GM21423 (cell line): Measurements from ENCODE around the gene PLEKHG7.
"Not testable (repeated sequence)": the region's sequence is repeated elsewhere in the genome, so short reads cannot be mapped to it uniquely, and the experiment has no call there.

ENCODE experiments used
- ATAC-seq: cut with Tn5 transposase; IDR thresholded peaks from one replicate; pipeline ENCODE4 v1.9.1; 2021; ENCODE audit warnings: mild to moderate bottlenecking, moderate library complexity; ENCODE audit not compliant: unreplicated experiment

PLEKHG7 gene

GRCh38 chr12:92794356-92794755, 91.6 kb downstream of the PLEKHG7 start:
- not testable (repeated sequence) for ATAC-seq

- no peak for ATAC-seq
Observed at GRCh38 chr12:92794814-92795213, 92.0 kb downstream of the PLEKHG7 start.

- ATAC-seq: no peak
Observed at GRCh38 chr12:92796650-92797049, 93.9 kb downstream of the PLEKHG7 start.

GRCh38 chr12:92802906-92803305, 100.1 kb downstream of the PLEKHG7 start:
- no peak for ATAC-seq

GRCh38 chr12:92803903-92804302, 101.1 kb downstream of the PLEKHG7 start:
- no peak for ATAC-seq

GRCh38 chr12:92810370-92810769, 107.6 kb downstream of the PLEKHG7 start:
- ATAC-seq: peak; percentile 85

GRCh38 chr12:92814584-92814983, 111.8 kb downstream of the PLEKHG7 start:
- ATAC-seq: no peak

GRCh38 chr12:92821142-92821541, 118.4 kb downstream of the PLEKHG7 start:
- no peak for ATAC-seq
